Loucy (cell line): ENCODE data around the gene COL27A1.

Experiments
- H2AFZ ChIP-seq: fragments of 200-600 bp; sonication (generic); 2 replicates; pipeline ENCODE4 v1.6.0; 2016; ENCODE audit warnings: antibody characterized with exemption, mild to moderate bottlenecking, low read length, moderate library complexity
- H3F3A ChIP-seq: fragments of 200-600 bp; 2 replicates; pipeline ENCODE4 v1.6.0; 2016; ENCODE audit warnings: antibody characterized with exemption, low read depth, mild to moderate bottlenecking
- H3K27me3 ChIP-seq: fragments of 200-600 bp; sonication (generic); 2 replicates; pipeline ENCODE4 v1.6.1; 2014; ENCODE audit warnings: low read length, mild to moderate bottlenecking; ENCODE audit not compliant: insufficient read depth, poor library complexity, severe bottlenecking
- H3K36me3 ChIP-seq: fragments of 200-600 bp; sonication (generic); 2 replicates; pipeline ENCODE4 v1.6.1; 2016; ENCODE audit warnings: low read length; ENCODE audit not compliant: insufficient read depth
- H3K4me1 ChIP-seq: fragments of 200-600 bp; sonication (generic); 2 replicates; pipeline ENCODE4 v1.5.1; 2014; ENCODE audit warnings: low read length, mild to moderate bottlenecking; ENCODE audit not compliant: insufficient read depth, poor library complexity, severe bottlenecking
- H3K4me2 ChIP-seq: fragments of 200-600 bp; sonication (generic); 2 replicates; pipeline ENCODE4 v1.6.0; 2014; ENCODE audit warnings: antibody characterized with exemption, low read length, low read depth, mild to moderate bottlenecking; ENCODE audit not compliant: poor library complexity, severe bottlenecking
- H3K4me3 ChIP-seq: fragments of 200-600 bp; sonication (generic); 2 replicates; pipeline ENCODE4 v1.5.1; 2014; ENCODE audit warnings: low read length, mild to moderate bottlenecking, mixed read lengths; ENCODE audit not compliant: poor library complexity, severe bottlenecking
- H3K79me2 ChIP-seq: fragments of 200-600 bp; sonication (generic); 2 replicates; pipeline ENCODE4 v1.6.1; 2014; ENCODE audit warnings: low read length; ENCODE audit not compliant: insufficient read depth
- H3K9ac ChIP-seq: fragments of 200-600 bp; sonication (generic); 2 replicates; pipeline ENCODE4 v1.6.0; 2014; ENCODE audit warnings: mild to moderate bottlenecking, low read depth, low read length, moderate library complexity; ENCODE audit not compliant: poor library complexity, severe bottlenecking
- H3K9me2 ChIP-seq: fragments of 200-600 bp; sonication (generic); replicated peaks from 2 replicates; pipeline ENCODE4 v1.6.1; 2016; ENCODE audit warnings: low read depth, low read length, mixed read lengths
- H3K9me3 ChIP-seq: fragments of 200-600 bp; sonication (generic); 2 replicates; pipeline ENCODE4 v1.6.1; 2014; ENCODE audit warnings: mild to moderate bottlenecking, antibody characterized with exemption, low read length, low read depth; ENCODE audit not compliant: insufficient read depth
- H4K20me1 ChIP-seq: fragments of 200-600 bp; sonication (generic); 2 replicates; pipeline ENCODE4 v1.6.0; 2014; ENCODE audit warnings: antibody characterized with exemption, low read length, mild to moderate bottlenecking; ENCODE audit not compliant: insufficient read depth, poor library complexity, severe bottlenecking
- EZH2phosphoT487 ChIP-seq: fragments of 200-600 bp; IDR thresholded peaks from 2 replicates; pipeline ENCODE4 v1.6.1; 2018; ENCODE audit warnings: antibody characterized with exemption, mild to moderate bottlenecking, moderate library complexity, borderline replicate concordance
- TF ChIP-seq, protein P1 (sequence below): fragments of 200-600 bp; sonication (generic); conservative IDR thresholded peaks from 2 replicates; pipeline ENCODE4 v1.5.1; 2014; ENCODE audit warnings: mild to moderate bottlenecking, antibody characterized with exemption, low read length

Gene COL27A1

GRCh38 chr9:114303571-114303970 is 148.2 kb downstream of the COL27A1 start:
- Histone ChIP-seq H3K9me3 (no peaks in the 10 kb centered on the region), H3K9me2 (no peaks in the 10 kb centered on the region), H3F3A (no peaks in the 10 kb centered on the region), H3K79me2 (no peaks in the 10 kb centered on the region), H3K36me3 (no peaks in the 10 kb centered on the region), H3K4me2 (no peak overlapping the region), H3K27me3 (no peaks in the 10 kb centered on the region), H3K9ac (no peak overlapping the region), H3K4me3 (no peak overlapping the region), H2AFZ (no peak overlapping the region), H4K20me1 (no peaks in the 10 kb centered on the region), H3K4me1 (no peaks in the 10 kb centered on the region)
- TF ChIP-seq, protein P1, sequence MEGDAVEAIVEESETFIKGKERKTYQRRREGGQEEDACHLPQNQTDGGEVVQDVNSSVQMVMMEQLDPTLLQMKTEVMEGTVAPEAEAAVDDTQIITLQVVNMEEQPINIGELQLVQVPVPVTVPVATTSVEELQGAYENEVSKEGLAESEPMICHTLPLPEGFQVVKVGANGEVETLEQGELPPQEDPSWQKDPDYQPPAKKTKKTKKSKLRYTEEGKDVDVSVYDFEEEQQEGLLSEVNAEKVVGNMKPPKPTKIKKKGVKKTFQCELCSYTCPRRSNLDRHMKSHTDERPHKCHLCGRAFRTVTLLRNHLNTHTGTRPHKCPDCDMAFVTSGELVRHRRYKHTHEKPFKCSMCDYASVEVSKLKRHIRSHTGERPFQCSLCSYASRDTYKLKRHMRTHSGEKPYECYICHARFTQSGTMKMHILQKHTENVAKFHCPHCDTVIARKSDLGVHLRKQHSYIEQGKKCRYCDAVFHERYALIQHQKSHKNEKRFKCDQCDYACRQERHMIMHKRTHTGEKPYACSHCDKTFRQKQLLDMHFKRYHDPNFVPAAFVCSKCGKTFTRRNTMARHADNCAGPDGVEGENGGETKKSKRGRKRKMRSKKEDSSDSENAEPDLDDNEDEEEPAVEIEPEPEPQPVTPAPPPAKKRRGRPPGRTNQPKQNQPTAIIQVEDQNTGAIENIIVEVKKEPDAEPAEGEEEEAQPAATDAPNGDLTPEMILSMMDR = no peak
- no peak for TF ChIP-seq EZH2phosphoT487

DNA sequence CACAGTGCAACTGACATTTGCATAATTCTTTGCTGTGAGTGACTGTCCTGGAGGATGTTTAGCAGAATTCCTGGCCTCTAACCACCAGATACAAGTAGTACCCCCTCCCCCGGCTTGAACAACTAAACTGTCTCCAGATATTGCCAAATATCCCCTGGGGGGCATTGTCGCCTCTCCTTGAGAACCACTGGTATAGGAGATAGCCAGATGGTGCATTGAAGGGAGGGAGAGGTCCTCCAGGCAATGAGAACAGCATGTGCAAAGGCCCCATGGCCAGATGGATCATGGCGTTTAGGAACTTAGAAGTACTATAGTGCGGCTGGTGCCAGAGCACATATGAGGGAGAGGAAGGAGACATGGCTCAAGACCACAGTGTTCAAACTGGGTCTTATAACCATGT is 148.6 kb downstream of the COL27A1 start:
- Histone ChIP-seq H3F3A (no peaks in the 10 kb centered on the region), H3K4me3 (no peak overlapping the region), H3K9ac (no peak overlapping the region), H3K4me2 (no peak overlapping the region), H3K9me3 (no peaks in the 10 kb centered on the region), H3K9me2 (no peaks in the 10 kb centered on the region), H3K36me3 (no peaks in the 10 kb centered on the region), H2AFZ (no peak overlapping the region), H4K20me1 (no peaks in the 10 kb centered on the region), H3K79me2 (no peaks in the 10 kb centered on the region), H3K27me3 (no peaks in the 10 kb centered on the region), H3K4me1 (no peaks in the 10 kb centered on the region)
- no peak for TF ChIP-seq EZH2phosphoT487
- TF ChIP-seq, protein P1 = no peak

DNA sequence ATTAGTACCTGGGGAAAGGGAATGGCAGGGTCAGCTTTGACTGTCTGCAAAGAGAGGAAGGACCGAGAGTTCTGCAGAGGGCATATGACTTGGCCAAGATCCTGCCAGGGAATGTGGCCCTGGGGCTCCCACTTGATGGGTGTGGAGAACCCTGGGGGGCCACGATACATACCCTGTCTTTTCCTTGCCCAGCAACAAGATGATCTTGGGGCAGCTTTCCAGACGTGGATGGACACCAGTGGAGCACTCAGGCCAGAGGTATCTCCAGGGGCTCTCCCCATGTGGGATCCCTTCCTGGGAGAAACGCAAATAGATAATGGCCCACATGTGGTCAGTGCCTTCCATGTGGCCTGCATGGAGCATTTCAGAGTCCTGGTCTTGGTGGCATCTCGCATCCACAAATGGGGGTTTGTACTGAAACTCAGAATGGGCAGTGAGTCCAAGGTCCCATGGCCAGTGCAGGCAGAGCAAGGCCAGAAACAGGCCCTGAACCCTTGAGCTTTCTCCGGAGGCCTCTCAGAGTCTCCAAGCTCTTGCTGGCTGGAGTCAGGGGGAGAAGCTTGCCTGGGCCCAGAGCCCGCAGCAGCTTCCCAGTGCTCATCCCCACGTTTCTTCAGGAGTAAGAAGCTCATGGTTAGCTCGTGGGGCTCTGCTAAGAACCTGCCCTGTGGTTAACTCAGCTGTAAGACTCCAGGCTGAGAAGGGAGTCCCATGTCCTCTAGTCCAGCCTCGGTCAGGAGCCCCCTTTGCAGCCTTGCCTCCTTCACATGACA is 149.3 kb downstream of the COL27A1 start:
- no peak overlapping the region for H3K9ac ChIP-seq
- no peaks in the 10 kb centered on the region for H3K79me2 ChIP-seq
- no peak overlapping the region for H3K4me3 ChIP-seq
- H3K4me1 ChIP-seq = no peaks in the 10 kb centered on the region
- no peaks in the 10 kb centered on the region for H4K20me1 ChIP-seq
- no peak for TF ChIP-seq EZH2phosphoT487
- TF ChIP-seq, protein P1 = no peak
- no peaks in the 10 kb centered on the region for H3K36me3 ChIP-seq
- H2AFZ ChIP-seq = no peak overlapping the region
- H3F3A ChIP-seq = no peaks in the 10 kb centered on the region
- H3K9me3 ChIP-seq = no peaks in the 10 kb centered on the region
- H3K9me2 ChIP-seq = no peaks in the 10 kb centered on the region
- H3K4me2 ChIP-seq = no peak overlapping the region
- H3K27me3 ChIP-seq = no peaks in the 10 kb centered on the region
